Naive thymus-derived CD8-positive, alpha-beta T cell (primary cell): ENCODE results near the gene LMO4. TPM values are rescaled to one million over a fixed set of nuclear protein-coding genes. Genes with fewer than 3 reads are reported as not detected.

Experiments
- ATAC-seq, 2 donors: fragments of 150-1000 bp; cut with Tn5 transposase in 1 of 2; sonication (Bioruptor Pico), chemical (Tn5 transposase) in 1 of 2; 1 replicate in 1 of 2; 2 replicates in 1 of 2; pipeline ENCODE4 v1.10.0; 2021; ENCODE audit warnings: mild to moderate bottlenecking in 2 of 2, moderate library complexity in 2 of 2
- POLR2A ChIA-PET: fragments of 350-600 bp; sonication (Branson Sonifier 250); formaldehyde crosslinking; loops from one replicate; lab custom pipeline; 2021; ENCODE audit warnings: antibody characterized with exemption; lab: Charles Lee
- DNase-seq, 10 donors: peaks; one replicate each; pipeline versions ENCODE4 v3.0.0 to v3.0.0-alpha.2; 2020 to 2022
- H3K27ac Mint-ChIP-seq, 10 donors: one replicate each; pipeline ENCODE4 v1.8.0; 2020 to 2022; ENCODE audit warnings: mild to moderate bottlenecking in 10 of 10, mixed read lengths in 10 of 10, moderate library complexity in 4 of 10, inconsistent platforms in 1 of 10
- H3K27me3 Mint-ChIP-seq, 5 donors: one replicate each; pipeline ENCODE4 v1.8.0; 2021 to 2022; ENCODE audit warnings: mixed read lengths in 5 of 5
- H3K36me3 Mint-ChIP-seq, 3 donors: one replicate each; pipeline ENCODE4 v1.8.0; 2020 to 2022; ENCODE audit warnings: mixed read lengths in 3 of 3, mild to moderate bottlenecking in 2 of 3, inconsistent platforms in 1 of 3
- H3K4me1 Mint-ChIP-seq, 4 donors: one replicate each; pipeline ENCODE4 v1.8.0; 2021 to 2022; ENCODE audit warnings: mixed read lengths in 4 of 4
- H3K4me3 Mint-ChIP-seq, 10 donors: one replicate each; pipeline ENCODE4 v1.8.0; 2020 to 2022; ENCODE audit warnings: mild to moderate bottlenecking in 10 of 10, mixed read lengths in 10 of 10, moderate library complexity in 6 of 10, inconsistent platforms in 1 of 10
- H3K9me3 Mint-ChIP-seq, 9 donors: one replicate each; pipeline ENCODE4 v1.8.0; 2020 to 2022; ENCODE audit warnings: mixed read lengths in 9 of 9, mild to moderate bottlenecking in 3 of 9, inconsistent platforms in 1 of 9, moderate library complexity in 1 of 9
- polyA plus RNA-seq, 3 donors: library from polyadenylated mRNA; unstranded; fragments of 300-500 nt; fragmentation: Illumina TruSeq; gene quantifications; one replicate each; pipeline ENCODE4 v1.2.3, GENCODE V29; 2021
- total RNA-seq, 8 experiments: library from RNA in 2 of 8; stranded (reverse) in 2 of 8; gene quantifications; one replicate each; pipeline ENCODE4 v1.2.3 and lab custom pipeline; 2021 to 2026

The LMO4 gene
- total and polyA plus RNA-seq, 5 experiments from 2014 or later, result 6.8 to 19.4 (median 13.0) TPM

- Mint-ChIP-seq H3K27ac (peak overlapping the region; percentile 85 to 97 (median 94)), H3K27me3 (no peaks in the 10 kb centered on the region), H3K4me3 (peak overlapping the region; percentile 89 to 99 (median 95)), H3K36me3 (no peaks in the 10 kb centered on the region), H3K4me1 (peaks cover 28 to 63% (median 59%) of the 10 kb centered on the region in 4 donors), H3K9me3 (no peaks in the 10 kb centered on the region)
- ATAC-seq (no peak), DNase-seq (peak in 3 of 10 donors; percentile 16 to 35 (median 23))
- POLR2A ChIA-PET, result interaction anchor here (1.2 kb wide), 1 partner anchor 10 kb away, joined by 4 read pairs; no protein-coding TSS in a partner anchor
Observed at GRCh38 chr1:87330057-87330884, 1.6 kb downstream of the LMO4 start.

- H3K4me3 Mint-ChIP-seq, result peak overlapping the region; percentile 89 to 99 (median 95)
- DNase-seq (peak in 1 of 10 donors; percentile 17), ATAC-seq (no peak)
- H3K4me1 Mint-ChIP-seq, result peaks cover 31 to 62% (median 61%) of the 10 kb centered on the region in 4 donors
- no peaks in the 10 kb centered on the region for H3K9me3 Mint-ChIP-seq
- H3K27me3 Mint-ChIP-seq, result no peaks in the 10 kb centered on the region
- H3K36me3 Mint-ChIP-seq, result no peaks in the 10 kb centered on the region
- H3K27ac Mint-ChIP-seq, result peak overlapping the region; percentile 85 to 97 (median 94)
- POLR2A ChIA-PET, result interaction anchor here (0.8 to 1.2 kb wide), 3 partner anchors 9 to 935 kb away, joined by 3 to 4 read pairs (median 3); partner anchors contain the start of gene ODF2L
Observed at GRCh38 chr1:87330885-87331364, 2.2 kb downstream of the LMO4 start.

GRCh38 chr1:87331365-87332241 lies 2.9 kb downstream of the LMO4 start:
- DNase-seq (peak; percentile 46 to 79 (median 62)), ATAC-seq (peak; percentile 17 to 23)
- Mint-ChIP-seq H3K9me3 (no peaks in the 10 kb centered on the region), H3K27me3 (no peaks in the 10 kb centered on the region), H3K4me1 (peaks cover 29 to 64% (median 60%) of the 10 kb centered on the region in 4 donors), H3K4me3 (peak overlapping the region; percentile 89 to 99 (median 96)), H3K36me3 (no peaks in the 10 kb centered on the region), H3K27ac (peak overlapping the region; percentile 81 to 97 (median 92))
- POLR2A ChIA-PET, result interaction anchor here (0.8 to 0.9 kb wide), 2 partner anchors 43 to 935 kb away, joined by 3 read pairs; partner anchors contain the start of gene ODF2L

DNA sequence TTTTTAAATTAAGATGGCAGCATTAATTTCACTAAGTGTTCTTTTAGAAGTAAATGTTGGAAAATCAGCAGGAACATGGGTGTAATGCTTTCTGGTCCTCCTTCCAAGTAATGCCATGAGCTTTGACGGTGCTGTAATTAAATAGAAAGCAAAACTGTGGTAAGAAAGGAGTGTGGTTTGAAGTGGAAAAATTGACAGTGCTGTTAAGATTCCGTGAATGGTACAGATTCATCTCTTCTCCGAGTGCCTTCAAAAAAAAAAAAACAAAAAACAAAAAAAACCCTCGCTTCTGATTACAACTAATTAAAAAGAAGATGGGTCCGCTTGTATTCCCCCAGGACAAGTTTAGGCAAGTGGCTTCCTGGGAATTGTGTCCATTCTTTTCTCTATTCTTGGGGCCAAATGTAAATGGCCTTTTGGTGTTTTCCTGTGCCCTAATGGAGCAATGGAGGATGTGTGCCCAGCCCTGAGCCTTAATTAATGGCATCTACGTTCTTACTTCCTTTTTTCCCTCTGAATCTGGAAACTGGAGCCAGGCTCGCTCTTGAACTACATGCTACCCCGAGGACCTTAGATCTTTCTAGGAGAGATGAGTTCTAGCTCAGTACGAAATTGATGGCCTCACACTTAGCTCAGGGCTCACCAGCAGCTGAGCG lies 5.1 kb downstream of the LMO4 start:
- DNase-seq (peak in 2 of 10 donors; percentile 24 to 33), ATAC-seq (no peak)
- Mint-ChIP-seq H3K4me3 (peak overlapping the region; percentile 82 to 96 (median 90)), H3K36me3 (peaks cover 0 to 5% (median 0%) of the 10 kb centered on the region in 3 donors), H3K27me3 (no peaks in the 10 kb centered on the region), H3K27ac (peak overlapping the region; percentile 18 to 93 (median 75)), H3K9me3 (no peaks in the 10 kb centered on the region), H3K4me1 (peaks cover 31 to 72% (median 59%) of the 10 kb centered on the region in 4 donors)
- POLR2A ChIA-PET, result no interaction called here

DNA sequence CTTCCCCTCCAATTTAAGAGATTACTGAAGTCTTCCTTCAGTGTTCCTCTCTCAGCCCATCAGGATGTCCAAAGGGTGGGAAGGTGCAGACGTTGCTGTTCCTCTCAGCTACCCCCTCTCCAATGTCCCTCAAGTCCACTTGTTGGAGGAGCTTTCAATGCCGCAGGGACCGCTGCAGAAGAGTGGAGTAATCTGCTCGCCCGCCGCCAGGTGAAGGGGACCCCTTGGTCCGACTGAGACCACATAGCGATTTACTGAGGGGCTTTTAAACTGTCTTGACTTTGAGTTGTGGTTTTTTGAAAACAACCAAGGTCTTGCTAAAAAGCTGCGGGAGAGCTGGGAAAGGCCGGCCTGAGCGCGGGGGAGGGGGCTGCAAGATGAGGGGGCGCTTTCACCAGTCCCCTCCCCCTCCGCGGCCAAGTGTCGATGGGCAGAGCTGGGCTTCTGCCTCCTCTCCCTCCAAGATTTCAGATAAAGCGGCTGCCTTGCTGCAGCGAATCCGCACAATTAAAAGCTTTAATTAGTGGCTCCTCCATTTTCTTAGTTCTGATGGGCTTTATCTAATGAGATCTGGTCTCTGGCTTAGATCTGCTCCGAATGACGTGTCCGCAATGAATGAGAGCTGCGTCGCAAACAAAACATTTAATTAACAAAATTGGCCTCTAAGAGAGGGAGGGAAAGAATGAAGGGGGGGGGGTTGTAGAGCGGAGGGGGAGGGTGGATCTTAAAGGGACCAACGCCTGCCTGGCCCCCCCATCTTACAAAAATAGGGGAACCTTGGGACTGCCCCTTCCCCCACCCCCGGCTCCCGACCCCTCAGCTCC lies 5.9 kb downstream of the LMO4 start:
- H3K4me1 Mint-ChIP-seq, result peaks cover 31 to 72% (median 58%) of the 10 kb centered on the region in 4 donors
- ATAC-seq (peak; percentile 1), DNase-seq (peak in 1 of 10 donors; percentile 2)
- POLR2A ChIA-PET, result no interaction called here
- H3K27ac Mint-ChIP-seq, result peak overlapping the region; percentile 35 to 93 (median 87)
- H3K4me3 Mint-ChIP-seq, result peak overlapping the region; percentile 82 to 96 (median 90)
- peaks cover 0 to 11% (median under 1%) of the 10 kb centered on the region in 3 donors for H3K36me3 Mint-ChIP-seq
- no peaks in the 10 kb centered on the region for H3K9me3 Mint-ChIP-seq
- no peaks in the 10 kb centered on the region for H3K27me3 Mint-ChIP-seq

DNA sequence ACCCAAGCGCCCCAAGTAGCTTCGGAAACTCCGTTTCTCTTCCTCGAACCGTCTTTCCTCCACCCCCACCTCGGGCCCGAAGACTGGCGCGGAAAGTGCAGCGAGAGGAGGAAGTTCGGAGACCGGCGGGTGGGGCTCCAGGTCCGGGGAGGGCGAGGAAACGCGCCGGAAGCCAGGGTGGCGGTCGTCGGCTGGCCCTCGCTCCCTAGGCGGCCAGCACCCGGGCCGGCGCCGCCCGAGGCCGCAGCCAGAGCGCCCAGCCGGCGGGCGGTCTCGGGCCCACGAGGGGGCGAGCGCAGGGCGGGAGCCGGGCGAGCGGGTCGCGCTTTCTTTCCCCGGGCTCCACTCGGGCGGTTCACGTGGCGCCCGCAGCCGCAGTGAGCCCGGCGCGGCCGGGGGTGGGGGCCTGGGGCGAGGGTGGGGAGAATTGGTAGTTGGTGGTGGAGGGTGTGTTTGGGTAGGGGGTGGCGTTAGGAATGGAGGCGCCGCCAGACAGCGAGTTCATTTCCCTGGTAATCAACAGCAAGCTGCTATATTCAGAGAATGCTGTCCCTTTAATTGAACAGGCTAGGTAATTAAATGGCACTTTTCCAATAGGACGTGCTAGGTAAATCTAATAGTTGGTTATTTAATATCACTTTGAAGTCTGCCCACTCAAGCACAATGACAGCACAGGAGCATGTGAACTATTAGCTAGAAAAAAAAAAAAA lies 6.7 kb downstream of the LMO4 start:
- no peaks in the 10 kb centered on the region for H3K9me3 Mint-ChIP-seq
- peak overlapping the region; percentile 82 to 96 (median 91) for H3K4me3 Mint-ChIP-seq
- H3K4me1 Mint-ChIP-seq, result peaks cover 29 to 65% (median 53%) of the 10 kb centered on the region in 4 donors

GRCh38 chr1:87336623-87337067 lies 8.0 kb downstream of the LMO4 start:
- no peaks in the 10 kb centered on the region for H3K9me3 Mint-ChIP-seq
- no peaks in the 10 kb centered on the region for H3K27me3 Mint-ChIP-seq
- DNase-seq (no peak), ATAC-seq (no peak)
- H3K4me1 Mint-ChIP-seq, result peaks cover 23 to 57% (median 44%) of the 10 kb centered on the region in 4 donors
- peak overlapping the region in 3 of 10 donors; percentile 14 to 89 (median 87) for H3K4me3 Mint-ChIP-seq
- H3K36me3 Mint-ChIP-seq, result peaks cover 9 to 32% (median 14%) of the 10 kb centered on the region in 3 donors
- H3K27ac Mint-ChIP-seq, result peak overlapping the region in 5 of 10 donors; percentile 2 to 93 (median 43)
- POLR2A ChIA-PET, result interaction anchor here (1.5 kb wide), 1 partner anchor 423 kb away, joined by 7 read pairs; the partner anchor contains the start of gene SELENOF

More for the DNA sequence above, 6.7 kb downstream of the LMO4 start:
- Mint-ChIP-seq H3K36me3 (peaks cover 0 to 18% (median 6%) of the 10 kb centered on the region in 3 donors), H3K27me3 (no peaks in the 10 kb centered on the region), H3K27ac (peak overlapping the region; percentile 35 to 94 (median 86))
- DNase-seq, result peak; percentile 28 to 75 (median 55)
- POLR2A ChIA-PET, result interaction anchor here (0.8 to 1.5 kb wide), 2 partner anchors 10 to 421 kb away, joined by 7 read pairs; partner anchors contain the start of gene SELENOF
- ATAC-seq, result peak; percentile 55

GRCh38 chr1:87337606-87338005 lies 8.9 kb downstream of the LMO4 start:
- POLR2A ChIA-PET, result no interaction called here
- ATAC-seq (no peak), DNase-seq (no peak)
- Mint-ChIP-seq H3K9me3 (no peaks in the 10 kb centered on the region), H3K27ac (peak overlapping the region in 2 of 10 donors; percentile 25 to 29), H3K4me3 (no peak overlapping the region), H3K36me3 (peaks cover 9 to 41% (median 16%) of the 10 kb centered on the region in 3 donors), H3K4me1 (peaks cover 16 to 48% (median 35%) of the 10 kb centered on the region in 4 donors), H3K27me3 (no peaks in the 10 kb centered on the region)

DNA sequence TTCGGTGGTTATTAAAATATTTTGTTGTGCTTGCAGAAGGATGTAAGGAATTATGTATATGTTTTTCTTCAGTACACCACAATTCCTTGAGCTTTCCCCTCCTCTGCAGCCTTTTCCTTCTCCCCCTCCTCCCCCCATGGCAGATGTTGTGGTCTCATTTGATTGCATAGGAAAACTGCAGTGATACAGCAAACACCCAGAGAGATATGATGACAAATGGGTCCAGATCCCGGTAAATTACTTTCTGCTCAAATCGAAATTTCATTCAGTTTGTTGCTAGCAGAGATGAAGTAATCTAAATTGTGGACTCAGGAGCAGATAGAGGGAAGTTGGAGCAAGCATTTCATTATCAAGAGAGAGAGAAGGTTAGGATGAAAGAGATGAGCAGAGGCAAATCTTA lies 9.9 kb downstream of the LMO4 start:
- Mint-ChIP-seq H3K4me1 (peaks cover 13 to 39% (median 25%) of the 10 kb centered on the region in 4 donors), H3K9me3 (no peaks in the 10 kb centered on the region), H3K27ac (peak overlapping the region in 1 of 10 donors; percentile 36), H3K27me3 (no peaks in the 10 kb centered on the region), H3K4me3 (no peak overlapping the region), H3K36me3 (peaks cover 9 to 51% (median 17%) of the 10 kb centered on the region in 3 donors)
- DNase-seq (no peak), ATAC-seq (no peak)
- POLR2A ChIA-PET, result no interaction called here

- DNase-seq, result no peak
- Mint-ChIP-seq H3K36me3 (peaks cover 9 to 74% (median 26%) of the 10 kb centered on the region in 3 donors), H3K4me3 (no peak overlapping the region), H3K9me3 (no peaks in the 10 kb centered on the region), H3K27me3 (no peaks in the 10 kb centered on the region), H3K27ac (peak overlapping the region in 1 of 10 donors; percentile 12), H3K4me1 (peaks cover 0 to 7% (median 3%) of the 10 kb centered on the region in 4 donors)
- POLR2A ChIA-PET, result no interaction called here
- no peak for ATAC-seq
Observed at GRCh38 chr1:87344231-87344630, 15.6 kb downstream of the LMO4 start.
